RWPE1 (cell line): ENCODE measurements around the gene PARP6.

Experiments used
- CTCF ChIA-PET: fragments of 350-600 bp; sonication (Branson Sonifier 250); formaldehyde crosslinking; extraction: SDS; loops from one replicate; lab custom pipeline; 2021; lab: Yijun Ruan, JAX
- POLR2A ChIA-PET: fragments of 400-600 bp; formaldehyde crosslinking; extraction: SDS; loops from one replicate; lab custom pipeline; 2020; ENCODE audit warnings: antibody characterized with exemption; ENCODE audit not compliant: low non-redundant PET; lab: Yijun Ruan, JAX
- DNase-seq: peaks from one replicate; pipeline ENCODE4 v3.0.0; 2012; ENCODE audit warnings: low spot score
- H3K27ac ChIP-seq: fragments of 450-650 bp; 2 replicates; pipeline ENCODE4 v1.5.1; 2017
- CTCF ChIP-seq: fragments of 450-650 bp; conservative IDR thresholded peaks from 2 replicates; pipeline ENCODE4 v1.5.1; 2017; ENCODE audit warnings: low read depth, mild to moderate bottlenecking

Gene PARP6

GRCh38 chr15:72206677-72207000, 65.7 kb downstream of the PARP6 start:
- TF ChIP-seq CTCF, result no peak
- peak overlapping the region; percentile 95 for H3K27ac ChIP-seq
- ChIA-PET CTCF (interaction anchor here (0.5 to 1.2 kb wide), 2 partner anchors 23 to 474 kb away, joined by 3 read pairs; no protein-coding TSS in a partner anchor), POLR2A (interaction anchor here (0.6 kb wide), 1 partner anchor 235 kb away, joined by 3 read pairs; no protein-coding TSS in a partner anchor)
- DNase-seq, result no peak

GRCh38 chr15:72205896-72206676, 66.3 kb downstream of the PARP6 start:
- no peak for TF ChIP-seq CTCF
- POLR2A ChIA-PET, result interaction anchor here (0.6 kb wide), 1 partner anchor 235 kb away, joined by 3 read pairs; no protein-coding TSS in a partner anchor
- peak overlapping the region; percentile 95 for H3K27ac ChIP-seq
- CTCF ChIA-PET, result no interaction called here
- no peak for DNase-seq

GRCh38 chr15:72205273-72205672, 67.1 kb downstream of the PARP6 start:
- CTCF ChIA-PET, result interaction anchor here (0.5 kb wide), 1 partner anchor 106 kb away, joined by 4 read pairs; no protein-coding TSS in a partner anchor
- no peak for TF ChIP-seq CTCF
- POLR2A ChIA-PET, result interaction anchor here (0.6 kb wide), 1 partner anchor 949 kb away, joined by 3 read pairs; no protein-coding TSS in a partner anchor
- no peak for DNase-seq
- H3K27ac ChIP-seq, result peak overlapping the region; percentile 95

- peak; percentile 98 for DNase-seq
- TF ChIP-seq CTCF, result no peak
- H3K27ac ChIP-seq, result peak overlapping the region; percentile 95
- ChIA-PET POLR2A (interaction anchor here (0.5 to 1.0 kb wide), 5 partner anchors 15 to 244 kb away, joined by 3 to 11 read pairs (median 4); no protein-coding TSS in a partner anchor), CTCF (no interaction called here)
Measured at GRCh38 chr15:72203507-72203837, 68.9 kb downstream of the PARP6 start.

GRCh38 chr15:72202801-72203506, 69.4 kb downstream of the PARP6 start:
- ChIA-PET CTCF (no interaction called here), POLR2A (interaction anchor here (0.5 to 1.0 kb wide), 3 partner anchors 15 to 28 kb away, joined by 3 to 11 read pairs (median 4); no protein-coding TSS in a partner anchor)
- H3K27ac ChIP-seq, result peak overlapping the region; percentile 95
- no peak for DNase-seq
- no peak for TF ChIP-seq CTCF

- peak overlapping the region; percentile 95 for H3K27ac ChIP-seq
- POLR2A ChIA-PET, result no interaction called here
- CTCF ChIA-PET, result no interaction called here
- DNase-seq, result no peak
- no peak for TF ChIP-seq CTCF
Measured at GRCh38 chr15:72202302-72202701, 70.1 kb downstream of the PARP6 start.
